ENCODE measurements around the gene CEBPE.
"Not testable (repeated sequence)": the region's sequence is repeated elsewhere in the genome, so short reads cannot be mapped to it uniquely, and the experiment has no call there.

Gene CEBPE

GRCh38 chr14:23120541-23121251, 1.6 kb upstream of the CEBPE start:
- DNase-seq = peak; percentile 84 to 85

DNA sequence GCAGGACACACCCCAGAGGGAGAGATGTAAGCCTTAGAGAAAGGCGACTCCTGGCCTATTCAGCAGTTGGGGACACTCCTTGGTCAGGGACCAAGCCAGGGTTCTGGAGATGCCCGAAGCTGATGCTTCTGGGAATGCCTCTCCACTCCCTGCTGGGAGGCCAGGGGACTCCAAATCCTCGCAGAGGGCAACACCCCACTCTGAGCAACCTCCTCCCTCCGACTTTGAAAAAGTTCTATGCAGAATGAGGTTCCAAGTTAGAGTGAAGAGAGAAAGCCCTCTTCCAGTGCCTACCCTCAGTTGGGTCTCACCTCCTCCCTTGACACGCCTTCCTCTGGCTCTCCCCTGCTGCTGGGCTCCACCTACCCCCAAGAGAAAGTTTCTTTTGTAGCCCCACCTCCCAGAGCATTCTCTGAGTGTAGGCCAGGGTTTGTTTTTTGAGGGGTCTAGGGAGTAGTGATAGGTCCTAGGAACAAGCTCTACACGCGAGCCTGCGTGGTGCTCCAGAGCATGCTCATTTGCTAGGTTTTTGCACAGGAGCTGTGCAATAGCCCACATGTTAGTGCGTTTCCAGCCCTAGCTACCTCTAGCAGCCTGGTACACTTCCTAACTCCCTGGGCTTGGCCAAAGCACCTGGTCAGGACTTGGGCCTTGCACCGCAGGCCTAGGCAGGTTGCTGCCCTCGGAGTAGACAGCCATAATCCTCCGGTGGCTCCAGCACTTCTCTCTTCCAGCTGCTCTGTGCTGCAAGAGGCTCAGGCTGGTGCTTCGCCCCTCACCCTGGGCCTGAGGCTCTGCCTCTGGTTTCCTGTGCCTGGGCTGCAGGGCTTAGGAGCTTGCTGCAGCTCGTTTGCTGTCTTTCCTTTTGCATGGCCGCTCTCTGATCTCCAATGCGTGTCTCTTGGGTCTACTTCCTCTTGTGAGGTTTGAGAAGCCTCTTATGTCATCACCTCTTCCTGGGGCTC, 590 bp upstream of the CEBPE start:
- peak; percentile 36 to 52 for DNase-seq

- no peak for DNase-seq
These were observed 1.6 kb downstream of the CEBPE start for GRCh38 chr14:23117371-23118020.

DNA sequence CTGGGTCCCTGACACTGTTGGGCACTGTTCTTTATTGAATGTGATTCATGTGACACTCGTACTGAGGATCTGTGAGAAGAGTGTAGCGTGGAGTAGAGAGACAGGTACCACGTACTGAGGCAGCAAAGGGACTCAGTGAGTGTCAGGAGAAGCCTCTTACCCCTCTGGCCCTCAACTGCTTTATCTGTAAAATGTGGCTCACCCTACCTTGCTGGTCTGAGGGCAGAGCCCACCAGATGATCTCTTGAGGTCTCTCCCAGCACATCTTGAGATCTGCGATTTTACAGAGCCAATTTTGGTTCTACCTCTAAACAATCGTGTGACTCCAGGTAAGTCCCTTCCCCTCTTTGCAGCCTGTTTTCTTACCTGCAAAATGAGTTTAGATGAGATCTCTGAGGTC, 3.1 kb downstream of the CEBPE start:
- DNase-seq = no peak

DNA sequence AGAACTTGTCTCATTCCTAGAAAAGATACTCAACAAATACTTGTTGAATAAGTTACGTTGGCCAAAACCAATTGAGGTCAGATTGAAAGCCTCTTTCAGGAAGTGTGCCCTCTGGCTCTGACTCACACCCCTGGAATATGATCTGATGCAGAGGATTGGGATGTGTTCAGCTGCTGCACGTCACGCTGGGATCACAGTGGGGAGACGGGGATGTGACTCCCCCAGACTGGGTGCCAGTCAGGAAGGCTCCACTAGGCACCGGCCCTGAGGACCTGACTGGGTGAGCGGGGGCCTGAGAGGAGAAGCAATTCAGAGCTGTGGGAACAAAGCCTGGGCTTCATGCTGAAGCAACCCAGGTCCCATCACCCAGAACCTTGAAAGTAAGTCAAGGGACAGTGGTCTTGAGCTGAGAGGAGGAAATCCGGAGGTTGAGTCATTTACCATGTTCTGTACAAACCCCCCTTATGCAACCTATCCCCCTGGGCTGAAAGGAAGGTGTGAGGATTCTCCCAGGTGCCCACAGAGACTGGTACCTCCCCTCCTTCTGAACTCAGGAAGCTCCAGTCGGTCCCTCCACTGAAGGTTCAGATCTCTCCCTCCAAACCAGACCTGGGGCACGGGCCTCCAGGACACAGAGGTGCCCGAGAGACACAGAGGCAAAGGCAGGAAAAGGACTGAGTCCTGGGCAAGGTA, 3.9 kb downstream of the CEBPE start:
- no peak for DNase-seq

- DNase-seq = no peak
These were observed 4.4 kb downstream of the CEBPE start for GRCh38 chr14:23114669-23115038.

GRCh38 chr14:23114120-23114458, 5.0 kb downstream of the CEBPE start:
- no peak for DNase-seq

DNA sequence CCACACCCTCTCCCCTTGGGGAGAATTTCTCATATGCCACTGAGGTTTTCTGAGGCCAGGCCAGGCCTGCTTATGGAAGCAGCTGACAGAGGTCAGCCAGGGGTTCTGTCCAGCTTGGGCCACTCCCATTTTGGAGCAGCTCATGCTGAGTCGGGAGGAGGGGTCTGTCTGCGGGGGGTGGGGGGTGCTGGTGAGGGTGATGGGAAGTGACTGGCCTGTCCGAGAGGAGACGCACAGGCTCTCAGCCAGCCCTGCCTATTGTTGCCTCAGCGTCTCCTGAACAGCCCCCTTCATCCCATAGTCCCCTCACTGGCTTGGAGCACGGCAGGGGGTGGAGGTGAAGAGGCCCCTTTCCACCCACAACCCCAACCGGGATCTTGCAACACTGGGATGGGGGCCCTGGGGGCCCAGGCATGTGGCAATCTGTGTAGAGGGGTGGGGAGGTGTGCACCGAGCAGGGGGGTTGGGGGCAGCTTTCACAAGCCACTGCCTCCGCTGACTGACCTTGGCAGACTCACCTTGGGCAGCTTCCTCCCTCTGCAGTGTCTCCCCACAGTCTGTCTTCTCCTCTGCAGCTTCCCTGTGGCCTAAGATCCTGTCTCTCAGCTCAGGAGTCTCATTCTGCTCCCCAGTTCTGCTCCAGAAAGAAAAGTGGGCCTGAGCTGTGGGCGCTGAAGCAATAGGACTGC, 5.5 kb downstream of the CEBPE start:
- no peak for DNase-seq

- DNase-seq = peak in 1 of 2 donors; percentile 39
These were observed 6.5 kb downstream of the CEBPE start for GRCh38 chr14:23112359-23113178.

- no peak for DNase-seq
These were observed 8.3 kb downstream of the CEBPE start for GRCh38 chr14:23110579-23111365.

- no peak for DNase-seq
These were observed 9.3 kb downstream of the CEBPE start for GRCh38 chr14:23109769-23110168.

DNA sequence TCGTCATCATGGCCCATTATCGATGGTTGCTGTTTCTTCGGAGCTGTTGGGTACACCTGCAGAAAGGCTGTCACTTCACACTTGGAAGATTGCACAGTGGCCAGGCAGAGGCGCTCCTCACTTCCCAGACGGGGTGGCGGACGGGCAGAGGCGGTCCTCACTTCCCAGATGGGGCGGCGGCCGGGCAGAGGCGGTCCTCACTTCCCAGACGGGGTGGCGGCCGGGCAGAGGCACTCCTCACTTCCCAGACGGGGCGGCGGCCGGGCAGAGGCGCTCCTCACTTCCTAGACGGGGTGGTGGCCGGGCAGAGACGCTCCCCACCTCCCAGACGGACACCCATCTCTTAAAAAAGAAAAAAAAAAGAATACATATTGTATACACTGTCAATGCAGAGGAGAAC, 10.9 kb downstream of the CEBPE start:
- not testable (repeated sequence) for DNase-seq

DNA sequence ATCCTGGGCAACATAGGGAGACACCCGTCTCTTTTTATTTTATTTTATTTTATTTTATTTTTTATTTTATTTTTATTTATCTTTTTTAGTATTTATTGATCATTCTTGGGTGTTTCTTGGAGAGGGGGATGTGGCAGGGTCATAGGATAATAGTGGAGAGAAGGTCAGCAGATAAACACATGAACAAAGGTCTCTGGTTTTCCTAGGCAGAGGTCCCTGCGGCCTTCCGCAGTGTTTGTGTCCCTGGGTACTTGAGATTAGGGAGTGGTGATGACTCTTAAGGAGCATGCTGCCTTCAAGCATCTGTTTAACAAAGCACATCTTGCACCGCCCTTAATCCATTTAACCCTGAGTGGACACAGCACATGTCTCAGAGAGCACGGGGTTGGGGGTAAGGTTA, 11.4 kb downstream of the CEBPE start:
- not testable (repeated sequence) for DNase-seq

DNA sequence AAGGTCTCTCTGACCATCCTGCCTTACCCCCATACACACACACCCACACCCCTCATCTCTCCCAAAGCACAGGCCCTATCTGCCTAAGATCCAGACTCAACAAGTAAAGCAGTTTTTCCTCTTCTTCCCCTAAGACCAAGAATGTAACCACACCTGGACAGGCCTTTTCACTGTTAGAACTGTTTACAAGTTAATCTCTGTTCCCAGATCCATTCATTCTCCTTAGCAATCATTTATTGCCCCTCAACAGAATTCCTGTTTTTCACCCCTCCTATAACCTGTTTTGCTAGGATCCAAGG, 12.4 kb downstream of the CEBPE start:
- DNase-seq = no peak

- DNase-seq = no peak
These were observed 13.7 kb downstream of the CEBPE start for GRCh38 chr14:23105348-23105824.

GRCh38 chr14:23104591-23105347, 14.3 kb downstream of the CEBPE start, which contains the start of gene CIROP:
Gene CIROP (minus strand): TSS chr14:23104989. CDS start chr14:23104920, 69 bp downstream.
- DNase-seq = no peak

DNA sequence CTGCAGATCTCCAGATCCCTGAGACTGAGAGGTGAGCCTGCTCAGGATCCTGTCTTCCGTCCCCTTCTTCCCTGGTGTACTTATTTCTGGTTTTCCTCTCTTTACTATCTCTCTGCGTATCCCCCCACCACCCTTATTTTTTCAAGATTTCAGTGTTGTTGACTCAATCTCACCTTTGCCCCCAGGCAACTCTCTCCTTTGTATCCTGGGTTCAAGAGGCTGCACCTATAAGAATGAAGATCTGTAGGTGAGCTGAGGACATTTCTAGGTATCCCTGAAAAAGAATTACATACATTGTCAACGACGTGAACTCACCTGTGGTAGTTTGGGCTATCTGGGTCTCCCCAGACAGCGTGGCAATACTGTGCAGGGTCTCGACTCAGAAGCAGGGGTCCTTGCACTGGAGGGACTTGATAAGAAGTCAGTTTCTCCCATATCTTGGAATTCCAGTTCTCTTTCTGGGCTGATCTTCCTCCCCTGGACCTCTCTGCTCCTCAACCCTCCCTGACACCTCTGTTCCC, 14.9 kb downstream of the CEBPE start:
- no peak for DNase-seq

GRCh38 chr14:23103581-23103980, 15.5 kb downstream of the CEBPE start:
- DNase-seq = no peak

- no peak for DNase-seq
These were observed 16.3 kb downstream of the CEBPE start for GRCh38 chr14:23102801-23103200.

All from CD4-positive, alpha-beta T cell treated with Interleukin-4 for 1 hour (primary cell).